NT2/D1 (cell line): ENCODE results near the gene CSRP2.

ENCODE experiments used
- YY1 ChIP-seq: IDR thresholded peaks from 2 replicates; pipeline ENCODE4 v1.6.1; 2011; ENCODE audit not compliant: insufficient read length, insufficient read depth
- ZNF274 ChIP-seq: IDR thresholded peaks from 2 replicates; pipeline ENCODE4 v1.6.1; 2011; ENCODE audit warnings: mild to moderate bottlenecking, low read depth, low read length

GRCh38 chr12:76813972-76814371, 64.8 kb downstream of the CSRP2 start:
- TF ChIP-seq ZNF274: no peak
- no peak for TF ChIP-seq YY1
